MM.1S (cell line): ENCODE data around the gene HERC4.

Source experiments
- EZH2 ChIP-seq: fragments of 300-600 bp; sonication (generic); optimal IDR thresholded peaks from 2 replicates; pipeline ENCODE3; 2017; ENCODE audit warnings: low read depth, mild to moderate bottlenecking, antibody characterized with exemption, low read length, mixed read lengths
- EZH2phosphoT487 ChIP-seq: fragments of 300-600 bp; sonication (generic); IDR thresholded peaks from 2 replicates; pipeline ENCODE4 v1.6.1; 2018; ENCODE audit warnings: antibody characterized with exemption, low read length
- TF ChIP-seq, protein P1 (sequence below): fragments of 300-600 bp; sonication (generic); IDR thresholded peaks from 2 replicates; pipeline ENCODE4 v1.5.1; 2016; ENCODE audit warnings: antibody characterized with exemption, low read length, mixed read lengths

DNA sequence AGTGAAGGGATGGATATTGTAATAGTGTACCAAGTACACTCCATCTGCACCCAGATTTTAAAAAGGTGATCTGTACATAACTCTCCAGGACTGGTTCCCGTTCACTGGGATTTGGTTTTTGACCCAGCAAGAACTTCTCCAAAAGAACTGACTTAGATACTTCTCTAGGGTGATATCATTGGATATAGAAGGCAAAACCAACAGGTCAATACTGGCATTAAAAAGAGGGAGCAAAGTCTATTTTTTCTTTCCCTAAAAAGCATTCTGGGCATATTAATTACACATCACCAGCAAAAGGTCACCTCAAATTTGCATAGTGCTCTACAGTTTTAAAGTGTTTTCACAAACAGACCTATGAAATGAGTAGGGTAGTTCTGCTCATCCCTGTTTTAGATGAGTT lies 37.8 kb upstream of the HERC4 start:
- TF ChIP-seq EZH2 (no peak), EZH2phosphoT487 (no peak)
- TF ChIP-seq, protein P1, sequence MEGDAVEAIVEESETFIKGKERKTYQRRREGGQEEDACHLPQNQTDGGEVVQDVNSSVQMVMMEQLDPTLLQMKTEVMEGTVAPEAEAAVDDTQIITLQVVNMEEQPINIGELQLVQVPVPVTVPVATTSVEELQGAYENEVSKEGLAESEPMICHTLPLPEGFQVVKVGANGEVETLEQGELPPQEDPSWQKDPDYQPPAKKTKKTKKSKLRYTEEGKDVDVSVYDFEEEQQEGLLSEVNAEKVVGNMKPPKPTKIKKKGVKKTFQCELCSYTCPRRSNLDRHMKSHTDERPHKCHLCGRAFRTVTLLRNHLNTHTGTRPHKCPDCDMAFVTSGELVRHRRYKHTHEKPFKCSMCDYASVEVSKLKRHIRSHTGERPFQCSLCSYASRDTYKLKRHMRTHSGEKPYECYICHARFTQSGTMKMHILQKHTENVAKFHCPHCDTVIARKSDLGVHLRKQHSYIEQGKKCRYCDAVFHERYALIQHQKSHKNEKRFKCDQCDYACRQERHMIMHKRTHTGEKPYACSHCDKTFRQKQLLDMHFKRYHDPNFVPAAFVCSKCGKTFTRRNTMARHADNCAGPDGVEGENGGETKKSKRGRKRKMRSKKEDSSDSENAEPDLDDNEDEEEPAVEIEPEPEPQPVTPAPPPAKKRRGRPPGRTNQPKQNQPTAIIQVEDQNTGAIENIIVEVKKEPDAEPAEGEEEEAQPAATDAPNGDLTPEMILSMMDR, result no peak
